Skin epidermis (tissue), 12 donors: Measurements from ENCODE around the gene M1AP.
A peak's percentile ranks its signal among the peaks of the same experiment; 100 is the strongest.
"Not testable (repeated sequence)": the region's sequence is repeated elsewhere in the genome, so short reads cannot be mapped to it uniquely, and the experiment has no call there.

Source experiments
- H3K27ac ChIP-seq, 21 experiments: fragments of 200-600 bp; sonication (generic) in 11 of 21; one replicate each; pipeline ENCODE4 v1.5.0; 2020; ENCODE audit warnings: mild to moderate bottlenecking in 3 of 21, inconsistent platforms in 2 of 21, moderate library complexity in 2 of 21
- H3K4me3 ChIP-seq, 7 experiments: fragments of 200-600 bp; sonication (generic) in 2 of 7; one replicate each; pipeline ENCODE4 v1.5.0; 2020; ENCODE audit warnings: inconsistent platforms in 2 of 7, mild to moderate bottlenecking in 2 of 7, moderate library complexity in 1 of 7

Gene M1AP

DNA sequence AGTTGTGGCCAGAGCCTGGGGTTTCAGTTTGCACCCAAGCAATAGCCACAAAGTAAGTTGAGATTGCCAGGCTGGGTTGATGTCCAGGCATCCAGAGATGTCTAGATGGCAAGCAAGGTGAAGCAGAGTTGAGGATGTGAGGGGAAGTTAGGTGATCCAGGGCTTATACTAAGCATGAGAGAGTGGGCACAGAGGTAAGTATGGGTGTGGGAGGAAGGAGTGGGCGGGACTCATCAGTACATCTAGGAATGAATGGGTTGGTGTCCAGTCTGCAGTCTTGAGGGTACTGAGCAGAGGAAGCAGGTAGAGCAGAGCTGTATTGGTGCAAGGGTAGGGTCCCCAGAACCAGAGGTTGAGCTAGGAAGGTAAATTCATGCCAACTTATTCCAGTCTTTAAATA is 7.4 kb upstream of the M1AP start:
- Histone ChIP-seq H3K4me3 (no peak overlapping the region), H3K27ac (no peak overlapping the region)

- H3K27ac ChIP-seq, result peak within 1 kb of the TSS in 15 of 21 experiments; percentile 3 to 86 (median 59)
- peak within 1 kb of the TSS; percentile 55 to 92 (median 66) for H3K4me3 ChIP-seq
These were observed 6.1 kb upstream of the M1AP start, which contains the start of gene SEMA4F for GRCh38 chr2:74653985-74654882. SEMA4F (plus strand) TSS chr2:74654247; CDS start chr2:74654377, 130 bp downstream.

- Histone ChIP-seq H3K27ac (peak overlapping the region in 3 of 21 experiments; percentile 11 to 69 (median 31)), H3K4me3 (peak overlapping the region; percentile 55 to 92 (median 66))
These were observed 5.5 kb upstream of the M1AP start for GRCh38 chr2:74653589-74653984.

- H3K27ac ChIP-seq, result no peak overlapping the region
- no peak overlapping the region for H3K4me3 ChIP-seq
These were observed 1.2 kb downstream of the M1AP start for GRCh38 chr2:74646834-74647482.

DNA sequence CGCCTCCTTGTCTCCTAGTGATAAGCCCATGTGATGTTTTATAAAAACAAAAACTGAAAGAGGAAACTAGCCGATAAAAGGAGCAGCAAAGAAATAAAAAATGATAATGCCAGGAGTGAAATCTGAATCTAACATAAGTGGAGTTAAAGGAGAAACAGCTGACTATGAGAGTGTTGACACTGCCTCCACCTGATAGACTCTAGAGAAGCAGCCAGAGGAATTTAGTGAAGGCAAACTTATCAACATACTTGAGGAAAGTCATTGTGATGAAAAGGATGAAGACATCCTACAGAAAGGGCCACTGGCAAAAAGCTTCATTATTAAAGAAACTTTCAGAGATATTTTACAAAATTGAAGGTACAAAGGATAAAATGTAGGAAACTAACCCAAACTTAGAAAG is 1.9 kb downstream of the M1AP start:
- Histone ChIP-seq H3K27ac (no peak overlapping the region), H3K4me3 (no peak overlapping the region)

DNA sequence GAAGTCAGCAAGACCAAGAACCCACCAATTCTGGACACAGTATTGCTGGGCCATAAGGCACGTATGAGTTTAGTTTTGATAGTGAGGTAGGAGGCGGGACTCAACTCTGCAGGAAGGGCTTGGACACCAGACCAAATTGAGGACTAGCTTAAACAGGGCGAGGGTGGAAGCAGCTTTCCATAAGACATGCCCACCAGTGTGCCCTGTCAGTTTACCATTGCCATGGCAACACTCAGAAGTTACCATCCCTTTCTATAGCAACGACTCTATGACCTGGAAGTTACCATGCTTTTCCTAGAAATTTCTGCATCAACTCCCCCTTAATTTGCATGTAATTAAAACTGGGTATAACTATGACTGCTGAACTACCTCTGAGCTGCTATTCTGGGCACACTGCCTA is 2.8 kb downstream of the M1AP start:
- H3K4me3 ChIP-seq, result no peak overlapping the region
- no peak overlapping the region for H3K27ac ChIP-seq

GRCh38 chr2:74639550-74639949 is 8.6 kb downstream of the M1AP start:
- no peak overlapping the region for H3K27ac ChIP-seq
- H3K4me3 ChIP-seq, result no peak overlapping the region

DNA sequence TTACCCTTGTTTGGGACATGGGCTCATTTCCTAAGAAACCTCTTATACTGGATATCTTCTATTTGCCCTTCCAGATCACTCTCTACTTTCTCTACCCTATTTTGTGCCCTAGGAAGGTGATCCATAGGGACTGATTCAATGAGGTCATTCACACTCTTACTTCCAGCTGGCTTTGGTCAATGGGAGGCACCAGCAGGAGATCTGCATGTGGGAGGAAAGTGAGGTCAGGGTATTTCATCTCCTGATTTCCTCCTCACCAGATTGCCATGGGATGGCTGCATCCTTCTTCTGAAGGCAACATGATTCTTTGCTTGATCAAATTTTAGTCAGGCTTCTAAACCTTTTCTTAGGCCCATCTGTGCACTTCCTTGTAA is 15.2 kb downstream of the M1AP start:
- no peak overlapping the region for H3K27ac ChIP-seq
- no peak overlapping the region for H3K4me3 ChIP-seq

- H3K4me3 ChIP-seq, result no peak overlapping the region
- no peak overlapping the region for H3K27ac ChIP-seq
These were observed 15.8 kb downstream of the M1AP start for GRCh38 chr2:74632209-74632938.

GRCh38 chr2:74630454-74630853 is 17.7 kb downstream of the M1AP start:
- H3K4me3 ChIP-seq, H3K27ac ChIP-seq: not testable (repeated sequence)

DNA sequence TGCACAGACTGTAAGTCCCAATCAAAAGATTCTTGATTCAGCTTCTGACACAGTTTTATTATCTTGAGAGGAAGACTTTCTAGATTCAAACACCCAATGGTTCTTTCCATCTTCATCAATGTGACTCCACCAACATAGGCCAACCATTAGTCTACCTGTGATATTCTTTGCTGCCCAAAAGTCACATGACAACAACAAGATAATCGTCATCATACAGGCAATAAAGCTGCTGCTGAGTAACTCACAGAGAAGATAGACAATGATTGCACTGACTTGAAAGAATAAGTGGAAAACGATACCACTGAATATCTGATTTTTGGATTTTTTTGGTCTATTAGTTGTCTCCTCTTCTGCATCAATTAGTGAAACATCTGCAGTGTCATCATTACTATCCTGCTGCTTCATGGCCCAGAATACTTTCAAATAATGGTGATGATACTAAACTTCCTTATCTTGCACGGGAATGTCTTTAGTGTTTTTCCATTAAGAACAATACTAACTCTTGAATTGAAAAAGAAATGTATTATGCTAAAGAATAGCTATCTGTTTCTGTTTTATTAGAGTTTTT is 19.5 kb downstream of the M1AP start:
- Histone ChIP-seq H3K4me3 (no peak overlapping the region), H3K27ac (no peak overlapping the region)

DNA sequence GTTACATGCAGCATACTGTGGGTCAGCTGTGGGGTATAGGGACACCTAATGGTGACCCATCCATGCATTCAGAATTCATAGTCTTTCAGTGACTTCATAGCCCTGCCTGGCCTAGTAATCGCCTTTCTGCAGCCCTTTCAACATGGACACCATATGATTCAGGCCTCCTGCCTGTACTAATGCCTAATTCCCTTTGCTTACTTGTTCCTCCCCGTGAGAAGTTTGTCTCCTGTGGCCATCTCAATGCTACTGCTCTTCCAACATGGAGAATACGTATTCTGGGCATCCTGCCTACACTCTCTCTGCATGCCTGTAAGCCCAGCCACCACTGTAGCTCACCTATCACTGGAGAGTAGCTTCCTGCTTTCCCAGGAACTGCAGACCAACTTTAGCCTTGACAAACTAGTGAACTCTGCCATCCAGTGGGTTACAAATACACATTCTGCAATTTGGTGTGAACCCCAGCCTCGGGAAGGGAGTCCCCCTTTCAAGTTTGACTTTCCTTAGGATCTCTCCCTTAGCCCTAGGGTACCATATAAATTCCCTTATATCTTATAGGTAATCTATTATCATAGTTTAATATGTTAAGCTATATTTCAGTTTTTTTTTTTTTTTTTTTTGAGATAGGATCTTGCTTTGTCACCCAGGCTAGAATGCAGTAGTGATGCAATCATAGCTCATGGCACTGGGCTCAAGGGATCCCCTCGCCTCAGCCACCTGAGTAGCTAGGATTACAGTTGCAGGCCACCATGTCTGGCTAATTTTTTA is 22.3 kb downstream of the M1AP start:
- Histone ChIP-seq H3K4me3 (no peak overlapping the region), H3K27ac (no peak overlapping the region)

- Histone ChIP-seq H3K27ac (no peak overlapping the region), H3K4me3 (no peak overlapping the region)
These were observed 27.5 kb downstream of the M1AP start for GRCh38 chr2:74620671-74621070.

- H3K27ac ChIP-seq, result no peak overlapping the region
These were observed 28.4 kb downstream of the M1AP start for GRCh38 chr2:74619651-74620297.

GRCh38 chr2:74618410-74619083 is 29.6 kb downstream of the M1AP start:
- Histone ChIP-seq H3K27ac (no peak overlapping the region), H3K4me3 (no peak overlapping the region)

More at GRCh38 chr2:74619651-74620297, 28.4 kb downstream of the M1AP start:
- no peak overlapping the region for H3K4me3 ChIP-seq

DNA sequence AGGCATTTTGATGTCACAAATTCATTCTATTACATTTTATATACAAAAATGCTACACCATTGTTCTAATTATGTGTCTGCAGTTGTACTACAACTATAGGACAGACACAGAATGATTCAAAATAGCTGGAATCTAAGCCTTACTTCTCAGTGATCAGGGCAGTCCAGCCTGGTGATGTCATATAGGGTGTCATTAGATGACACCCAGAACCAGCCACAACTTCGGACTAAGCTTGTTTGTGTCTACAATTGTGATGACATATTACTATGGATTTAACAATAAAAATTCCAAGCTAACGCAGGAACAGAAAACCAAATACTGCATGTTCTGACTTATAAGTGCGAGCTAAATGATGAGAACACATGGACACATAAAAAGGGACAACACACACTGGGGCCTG is 31.0 kb downstream of the M1AP start:
- no peak overlapping the region for H3K4me3 ChIP-seq
- no peak overlapping the region for H3K27ac ChIP-seq

- Histone ChIP-seq H3K4me3 (no peak overlapping the region), H3K27ac (no peak overlapping the region)
These were observed 41.2 kb downstream of the M1AP start for GRCh38 chr2:74606927-74607326.

DNA sequence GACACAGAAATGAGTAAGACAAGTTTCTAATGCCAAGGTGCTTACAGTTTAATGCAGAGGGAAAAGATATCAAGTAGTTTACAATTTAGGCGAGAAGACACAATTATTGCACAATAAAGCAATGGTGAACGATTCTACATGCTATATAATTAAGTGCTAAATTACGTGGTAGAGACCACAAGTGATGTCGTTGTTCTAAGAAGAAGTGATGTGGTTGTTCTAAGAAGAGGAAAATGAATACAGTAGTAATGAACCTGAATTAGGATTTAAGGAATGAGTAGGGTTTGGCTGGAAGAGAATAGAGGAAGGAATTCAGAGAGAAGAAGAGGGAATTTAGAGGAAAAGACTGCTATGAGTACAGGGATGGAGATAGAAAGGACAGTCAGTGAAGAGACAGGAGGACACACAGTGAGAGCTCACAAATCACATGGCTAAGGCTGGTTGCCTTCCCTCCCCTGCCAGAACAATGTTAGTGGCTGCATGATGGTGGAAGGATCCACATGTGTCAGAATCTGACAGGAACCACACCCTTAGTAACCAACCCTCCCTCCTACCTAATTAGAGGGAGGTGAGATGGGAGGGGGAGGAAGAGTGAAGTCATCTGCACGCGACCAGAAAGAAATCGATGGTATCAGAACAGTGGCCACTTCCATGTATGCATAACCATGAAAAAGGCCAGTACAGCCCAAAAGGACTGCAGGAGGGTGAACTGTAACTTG is 44.7 kb downstream of the M1AP start:
- no peak overlapping the region for H3K4me3 ChIP-seq
- no peak overlapping the region for H3K27ac ChIP-seq
